HPDE6-E6E7 (cell line): ENCODE results near the gene ZNF519.
"Not testable (repeated sequence)": the region's sequence is repeated elsewhere in the genome, so short reads cannot be mapped to it uniquely, and the experiment has no call there.

Experiments
- DNase-seq: peaks from one replicate; pipeline ENCODE4 v3.0.0; 2011; ENCODE audit warnings: missing footprints; ENCODE audit errors: extremely low spot score

ZNF519 gene

GRCh38 chr18:14132271-14132700, at the start of gene ZNF519:
ZNF519 (minus strand) TSS chr18:14132435; CDS start chr18:14132277, 158 bp downstream.
- peak; percentile 85 for DNase-seq

GRCh38 chr18:14179306-14179705, 47.1 kb upstream of the ZNF519 start:
- no peak for DNase-seq

- not testable (repeated sequence) for DNase-seq
These were observed 46.3 kb upstream of the ZNF519 start for GRCh38 chr18:14178321-14179196.

- DNase-seq: not testable (repeated sequence)
These were observed 45.5 kb upstream of the ZNF519 start for GRCh38 chr18:14177540-14178320.

- DNase-seq: not testable (repeated sequence)
These were observed 43.2 kb upstream of the ZNF519 start for GRCh38 chr18:14175404-14175803.

- no peak for DNase-seq
These were observed 42.5 kb upstream of the ZNF519 start for GRCh38 chr18:14174706-14175085.

- not testable (repeated sequence) for DNase-seq
These were observed 41.9 kb upstream of the ZNF519 start for GRCh38 chr18:14174002-14174705.

GRCh38 chr18:14173116-14173951, 41.1 kb upstream of the ZNF519 start:
- not testable (repeated sequence) for DNase-seq

GRCh38 chr18:14172142-14173115, 40.2 kb upstream of the ZNF519 start:
- not testable (repeated sequence) for DNase-seq

- DNase-seq: not testable (repeated sequence)
These were observed 39.3 kb upstream of the ZNF519 start for GRCh38 chr18:14171301-14172141.

- not testable (repeated sequence) for DNase-seq
These were observed 38.3 kb upstream of the ZNF519 start for GRCh38 chr18:14170367-14171036.

- DNase-seq: not testable (repeated sequence)
These were observed 30.7 kb upstream of the ZNF519 start for GRCh38 chr18:14162915-14163314.

- DNase-seq: not testable (repeated sequence)
These were observed 19.4 kb upstream of the ZNF519 start for GRCh38 chr18:14151564-14152113.

- DNase-seq: not testable (repeated sequence)
These were observed 18.5 kb upstream of the ZNF519 start for GRCh38 chr18:14150766-14151165.

GRCh38 chr18:14149916-14150420, 17.7 kb upstream of the ZNF519 start:
- DNase-seq: not testable (repeated sequence)

GRCh38 chr18:14149121-14149850, 17.1 kb upstream of the ZNF519 start:
- not testable (repeated sequence) for DNase-seq
